Hypothalamus (tissue), 51 donors: ENCODE data around the gene ZFAND3.

Source experiments
- DNase-seq, 51 donors: peaks; one replicate each; lab custom pipeline; 2025; lab: John Stamatoyannopoulos, UW

Gene ZFAND3

GRCh38 chr6:38192011-38192410 is 372.5 kb downstream of the ZFAND3 start:
- no peak for DNase-seq

- DNase-seq: no peak
Observed at GRCh38 chr6:38192487-38192886, 373.0 kb downstream of the ZFAND3 start.

- DNase-seq: no peak
Observed at GRCh38 chr6:38193051-38193450, 373.5 kb downstream of the ZFAND3 start.

- peak in 1 of 51 donors; percentile 18 for DNase-seq
Observed at GRCh38 chr6:38193481-38194281, 374.2 kb downstream of the ZFAND3 start.

- DNase-seq: no peak
Observed at GRCh38 chr6:38194282-38194572, 374.7 kb downstream of the ZFAND3 start.

- DNase-seq: no peak
Observed at GRCh38 chr6:38194589-38194988, 375.1 kb downstream of the ZFAND3 start.

GRCh38 chr6:38195113-38195635 is 375.6 kb downstream of the ZFAND3 start:
- no peak for DNase-seq

GRCh38 chr6:38198219-38198618 is 378.7 kb downstream of the ZFAND3 start:
- no peak for DNase-seq
